HG03196 (cell line): ENCODE measurements around the gene COPZ1.
"Not testable (repeated sequence)": the region's sequence is repeated elsewhere in the genome, so short reads cannot be mapped to it uniquely, and the experiment has no call there.

Experiments
- ATAC-seq: cut with Tn5 transposase; IDR thresholded peaks from one replicate; pipeline ENCODE4 v1.9.1; 2021; ENCODE audit not compliant: unreplicated experiment

The COPZ1 gene, protein sequence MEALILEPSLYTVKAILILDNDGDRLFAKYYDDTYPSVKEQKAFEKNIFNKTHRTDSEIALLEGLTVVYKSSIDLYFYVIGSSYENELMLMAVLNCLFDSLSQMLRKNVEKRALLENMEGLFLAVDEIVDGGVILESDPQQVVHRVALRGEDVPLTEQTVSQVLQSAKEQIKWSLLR

DNA sequence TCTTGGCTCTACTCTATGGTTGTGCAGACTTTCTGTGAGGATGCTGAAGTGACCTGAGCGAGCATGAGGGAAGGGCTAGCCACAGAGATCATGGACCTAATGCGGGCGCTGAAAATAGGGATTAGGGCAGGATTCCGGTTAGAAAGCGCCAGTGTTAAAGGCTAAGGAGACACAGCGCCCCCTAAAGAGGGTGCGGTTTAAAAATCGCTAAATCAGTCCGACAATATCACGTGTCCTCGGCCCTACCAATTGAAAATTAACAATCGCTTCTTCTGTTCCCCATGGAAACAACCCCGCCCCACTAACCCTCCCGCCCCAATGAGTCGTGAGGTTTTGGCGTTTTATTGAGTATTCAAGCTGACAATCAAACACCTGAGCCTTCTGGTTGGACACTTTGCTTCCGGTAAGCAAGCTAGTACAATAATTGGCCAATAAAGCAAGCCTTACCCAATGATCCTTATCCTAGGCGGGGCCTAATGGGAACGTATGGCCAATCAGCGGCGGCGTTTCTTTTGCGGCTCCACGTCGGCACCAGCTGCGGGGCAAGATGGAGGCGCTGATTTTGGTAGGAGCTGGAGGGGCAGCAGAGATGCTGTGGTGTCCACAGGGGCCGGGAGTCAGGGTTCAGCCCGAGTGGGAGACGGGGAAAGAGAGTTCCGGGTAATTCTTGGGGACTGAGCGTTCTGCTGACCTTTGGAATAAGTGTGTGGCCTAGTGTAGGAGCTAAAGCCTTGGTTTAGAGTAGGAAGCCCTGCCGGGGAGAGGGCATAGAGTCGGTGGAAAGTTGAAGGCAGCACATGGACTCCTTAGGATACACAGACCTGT lies at the start of gene COPZ1:
TSS of gene COPZ1 (plus strand) at position 515 of the 825 bp plus-strand sequence. CDS start at position 548, 33 bp downstream.
- peak; percentile 98 for ATAC-seq

DNA sequence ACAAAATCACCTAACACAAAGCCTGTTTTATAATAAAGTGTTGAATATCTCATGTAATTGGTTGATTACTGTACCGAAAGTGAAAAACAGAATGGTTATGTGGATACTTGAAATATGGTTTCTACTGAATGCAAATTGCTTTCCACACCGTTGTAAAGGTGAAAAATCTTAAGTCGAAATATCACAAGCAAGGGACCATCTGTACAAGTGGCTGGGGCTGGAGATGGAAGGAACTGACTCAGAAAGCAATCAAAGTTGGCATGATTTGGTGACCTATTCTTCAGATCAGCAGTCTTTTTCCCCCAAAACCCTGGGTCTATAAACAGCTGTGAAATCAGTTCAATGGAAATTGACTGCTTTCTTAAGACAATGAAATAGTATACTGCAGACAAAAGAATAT lies 48.6 kb upstream of the COPZ1 start:
- no peak for ATAC-seq

DNA sequence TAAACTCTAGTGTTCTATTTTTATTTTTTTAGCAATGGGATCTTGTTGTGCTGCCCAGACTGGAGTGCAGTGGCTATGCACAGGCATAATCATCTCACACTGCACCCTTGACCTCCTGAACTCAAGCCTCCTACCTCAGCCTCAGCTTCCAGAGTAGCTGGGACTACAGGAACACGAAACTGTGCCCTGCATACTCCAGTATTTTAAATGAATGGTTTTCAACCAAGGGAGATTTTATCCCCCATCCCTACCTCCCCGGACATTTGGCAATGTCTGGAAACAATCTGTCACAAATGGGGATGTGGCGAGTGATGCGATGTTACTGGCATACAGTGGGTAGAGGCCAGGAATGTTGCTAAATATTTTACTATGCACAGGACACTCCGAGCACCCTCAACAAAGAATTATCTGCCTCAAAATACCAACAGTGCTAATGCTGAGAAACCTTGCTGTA lies 47.1 kb upstream of the COPZ1 start:
- ATAC-seq: no peak

DNA sequence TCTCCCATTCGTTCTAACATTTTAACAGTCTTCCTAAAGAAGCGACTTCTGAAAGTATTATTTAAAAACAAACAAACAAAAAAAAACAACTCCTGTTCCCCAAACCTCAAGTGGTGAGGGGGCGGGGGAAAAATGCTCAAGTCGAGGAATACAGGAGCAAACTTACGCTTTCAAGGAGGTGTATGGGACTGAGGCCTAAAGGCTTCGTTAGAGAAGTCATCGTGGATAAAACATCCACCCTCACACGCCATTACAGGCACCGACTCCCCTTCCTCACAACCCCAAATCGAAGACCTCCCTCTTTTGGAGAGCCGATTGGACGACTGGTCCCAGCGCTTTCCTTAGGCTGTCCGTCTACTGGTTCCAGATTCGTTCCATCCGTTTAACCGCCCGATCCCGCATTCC lies 45.7 kb upstream of the COPZ1 start:
- ATAC-seq: no peak

DNA sequence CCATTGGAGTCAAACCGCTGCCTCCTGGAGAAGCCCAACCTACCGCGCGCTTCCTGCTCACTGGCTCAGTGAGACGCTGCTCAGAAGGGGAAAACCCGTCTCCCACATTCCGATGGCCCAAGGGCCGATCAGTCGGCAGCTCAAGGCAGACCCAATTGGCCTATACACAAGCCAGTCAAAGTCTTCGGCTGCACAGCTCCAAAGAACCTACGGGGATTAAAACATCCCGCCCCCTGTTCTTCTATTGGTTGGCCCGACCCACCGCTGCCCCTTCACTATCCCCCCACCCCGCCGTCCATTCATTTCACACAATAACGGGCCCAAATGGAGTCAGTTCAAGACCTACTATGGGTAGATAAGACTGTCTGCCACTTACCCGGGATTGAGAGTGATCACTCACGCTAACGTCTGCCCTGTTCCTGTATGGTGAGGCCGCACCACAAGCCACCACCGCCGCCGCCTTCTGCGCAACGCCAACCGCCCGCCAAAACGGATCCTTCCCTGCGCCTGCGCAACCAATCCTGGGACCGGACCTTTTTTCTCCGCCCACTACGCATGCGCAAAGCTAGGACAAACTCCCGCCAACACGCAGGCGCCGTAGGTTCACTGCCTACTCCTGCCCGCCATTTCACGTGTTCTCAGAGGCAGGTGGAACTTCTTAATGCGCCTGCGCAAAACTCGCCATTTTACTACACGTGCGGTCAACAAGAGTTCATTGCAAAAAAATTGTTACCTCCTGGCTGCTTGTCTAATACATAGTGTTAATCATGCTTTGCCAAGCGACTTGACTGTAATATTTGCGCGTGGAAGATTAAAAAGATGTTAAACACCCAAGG lies 45.1 kb upstream of the COPZ1 start, which contains the start of gene CBX5:
TSS of gene CBX5 (minus strand) at position 491 of the 836 bp plus-strand sequence. CDS start 22,472 bp downstream, outside the sequence.
- ATAC-seq: peak; percentile 81

DNA sequence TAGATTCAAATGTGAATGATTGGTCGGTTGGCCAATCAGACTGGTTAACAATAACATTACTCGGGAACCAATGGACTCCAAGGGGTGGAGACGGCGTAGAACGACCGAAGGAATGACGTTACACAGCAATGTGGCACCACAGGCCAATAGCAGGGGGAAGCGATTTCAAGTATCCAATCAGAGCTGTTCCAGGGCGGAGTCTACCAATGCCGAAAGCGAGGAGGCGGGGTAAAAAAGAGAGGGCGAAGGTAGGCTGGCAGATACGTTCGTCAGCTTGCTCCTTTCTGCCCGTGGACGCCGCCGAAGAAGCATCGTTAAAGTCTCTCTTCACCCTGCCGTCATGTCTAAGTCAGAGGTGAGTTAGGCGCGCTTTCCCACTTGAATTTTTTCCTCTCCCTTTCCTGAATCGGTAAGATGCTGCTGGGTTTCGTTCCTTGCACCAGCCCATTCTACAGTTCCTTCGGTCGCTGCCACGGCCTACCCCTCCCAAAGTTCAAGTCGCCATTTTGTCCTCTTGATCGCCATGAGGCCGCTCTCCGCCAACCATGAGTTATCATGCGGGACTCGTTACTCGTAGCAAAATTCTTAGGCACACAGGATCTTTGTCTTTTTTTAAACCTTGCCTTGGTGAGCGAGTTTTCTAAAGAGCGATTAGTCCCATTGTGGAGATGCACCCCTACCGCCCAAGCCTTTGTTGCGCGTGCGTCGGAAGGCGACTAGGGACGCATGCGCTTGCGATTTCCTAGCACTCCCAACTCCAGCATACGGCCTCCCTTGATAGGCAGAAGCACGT lies 44.3 kb upstream of the COPZ1 start, which contains the start of gene HNRNPA1:
TSS of gene HNRNPA1 (plus strand) at position 259 of the 793 bp plus-strand sequence. CDS start at position 341, 82 bp downstream.
- ATAC-seq: peak; percentile 87

DNA sequence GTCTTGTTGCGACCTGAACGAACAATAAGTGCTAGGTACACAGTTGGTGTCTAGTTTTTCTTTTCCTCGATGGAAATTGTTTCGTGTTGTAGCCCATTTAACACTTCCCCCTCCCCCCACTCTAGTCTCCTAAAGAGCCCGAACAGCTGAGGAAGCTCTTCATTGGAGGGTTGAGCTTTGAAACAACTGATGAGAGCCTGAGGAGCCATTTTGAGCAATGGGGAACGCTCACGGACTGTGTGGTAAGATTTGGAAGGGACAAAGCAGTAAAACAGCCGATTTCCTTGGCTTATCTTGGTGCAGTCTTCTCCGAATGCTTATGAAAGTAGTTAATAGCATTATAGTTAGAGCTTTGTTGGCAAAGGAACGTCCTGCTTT lies 43.7 kb upstream of the COPZ1 start:
- ATAC-seq: not testable (repeated sequence)

DNA sequence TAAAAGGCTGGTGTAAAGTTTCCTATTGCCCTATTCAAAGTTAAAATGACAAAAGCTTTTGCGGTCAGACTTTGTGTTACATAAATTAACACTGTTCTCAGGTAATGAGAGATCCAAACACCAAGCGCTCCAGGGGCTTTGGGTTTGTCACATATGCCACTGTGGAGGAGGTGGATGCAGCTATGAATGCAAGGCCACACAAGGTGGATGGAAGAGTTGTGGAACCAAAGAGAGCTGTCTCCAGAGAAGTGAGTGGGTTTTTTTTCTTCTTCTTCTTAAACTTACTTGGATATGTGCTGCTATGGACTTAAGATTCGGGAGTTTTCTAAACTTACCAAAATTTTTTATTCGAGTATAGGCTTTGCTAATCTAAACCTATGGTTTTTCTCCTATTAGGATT lies 43.2 kb upstream of the COPZ1 start:
- not testable (repeated sequence) for ATAC-seq

DNA sequence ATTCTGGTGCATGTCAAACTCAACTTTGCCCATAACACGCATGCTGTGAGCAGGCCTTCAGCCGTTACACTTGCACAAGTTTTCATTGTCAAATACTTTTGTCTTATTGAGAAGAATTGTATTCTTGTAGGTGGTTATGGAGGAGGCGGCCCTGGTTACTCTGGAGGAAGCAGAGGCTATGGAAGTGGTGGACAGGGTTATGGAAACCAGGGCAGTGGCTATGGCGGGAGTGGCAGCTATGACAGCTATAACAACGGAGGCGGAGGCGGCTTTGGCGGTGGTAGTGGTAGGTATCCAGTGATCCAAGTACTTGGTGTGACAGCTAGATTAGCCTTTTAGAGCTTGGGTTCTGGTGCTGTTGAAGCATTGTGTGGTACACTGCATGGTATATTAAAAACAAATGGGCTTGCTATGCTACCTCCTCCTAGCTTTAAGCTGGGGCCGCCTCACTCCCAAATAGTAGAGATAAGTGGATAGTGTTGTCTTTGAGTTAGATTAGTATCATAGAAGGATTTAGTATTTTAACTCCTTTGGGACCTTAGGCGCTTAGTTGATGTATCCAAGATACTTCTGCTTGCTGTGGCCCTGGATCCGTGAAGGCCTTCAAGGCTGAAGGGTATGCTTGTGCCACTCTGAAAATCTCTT lies 41.9 kb upstream of the COPZ1 start:
- no peak for ATAC-seq

DNA sequence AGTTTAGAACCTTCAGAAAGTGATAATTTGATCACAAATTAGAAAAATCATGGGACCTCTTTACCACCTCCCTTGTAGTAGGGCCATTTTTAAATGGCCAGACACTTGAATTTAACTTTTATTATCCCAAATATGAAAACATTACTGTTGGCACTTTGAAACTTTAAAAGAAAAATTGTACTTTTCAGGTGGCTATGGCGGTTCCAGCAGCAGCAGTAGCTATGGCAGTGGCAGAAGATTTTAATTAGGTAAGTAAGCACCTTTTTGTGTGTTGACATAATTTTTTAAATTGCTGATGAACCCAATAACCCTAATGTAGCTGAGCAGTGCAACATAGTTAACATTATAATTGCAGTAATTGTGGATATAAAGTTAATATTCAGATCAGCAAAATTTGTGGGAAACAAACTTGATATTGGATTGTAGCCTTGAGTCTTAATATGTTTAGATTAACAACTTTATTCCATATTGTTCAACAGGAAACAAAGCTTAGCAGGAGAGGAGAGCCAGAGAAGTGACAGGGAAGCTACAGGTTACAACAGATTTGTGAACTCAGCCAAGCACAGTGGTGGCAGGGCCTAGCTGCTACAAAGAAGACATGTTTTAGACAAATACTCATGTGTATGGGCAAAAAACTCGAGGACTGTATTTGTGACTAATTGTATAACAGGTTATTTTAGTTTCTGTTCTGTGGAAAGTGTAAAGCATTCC lies 40.7 kb upstream of the COPZ1 start:
- ATAC-seq: not testable (repeated sequence)

DNA sequence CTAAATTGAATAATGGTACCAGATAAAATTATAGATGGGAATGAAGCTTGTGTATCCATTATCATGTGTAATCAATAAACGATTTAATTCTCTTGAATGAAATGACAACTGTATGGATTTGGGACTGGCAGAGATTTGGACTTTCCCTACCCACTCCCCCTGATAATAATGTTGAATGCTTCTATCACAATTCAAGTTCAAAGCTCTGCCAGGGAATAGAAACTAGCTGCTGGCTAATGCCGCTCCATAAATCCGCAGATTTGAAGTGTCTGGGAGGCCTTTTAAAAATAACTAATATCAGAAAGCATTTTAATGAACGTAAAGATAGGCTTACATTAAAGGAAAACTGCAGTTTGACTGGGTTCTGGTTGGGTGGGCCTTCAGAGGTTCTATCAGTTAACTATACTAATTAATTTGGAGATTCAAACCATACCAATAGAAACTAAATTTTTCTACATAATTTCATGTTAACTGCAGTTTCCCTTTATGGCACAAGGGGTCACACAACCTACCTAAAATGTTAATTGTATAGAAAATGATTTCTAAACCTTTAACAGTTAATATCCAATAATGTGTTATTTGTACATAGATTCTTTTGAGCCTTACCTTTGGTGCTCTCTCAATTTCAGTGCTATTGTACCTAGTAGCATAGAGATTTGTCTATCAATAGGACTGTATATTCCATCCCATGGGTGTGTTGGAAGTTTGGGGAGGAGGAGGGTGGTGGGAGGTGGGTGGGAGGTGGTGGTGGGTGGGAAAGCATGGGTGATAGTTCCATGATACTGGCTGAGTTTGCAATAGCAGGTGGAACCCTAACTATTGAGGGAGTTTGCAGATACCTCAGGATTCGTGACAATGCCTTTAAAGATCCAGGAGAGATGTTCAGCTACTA lies 39.5 kb upstream of the COPZ1 start:
- ATAC-seq: no peak

DNA sequence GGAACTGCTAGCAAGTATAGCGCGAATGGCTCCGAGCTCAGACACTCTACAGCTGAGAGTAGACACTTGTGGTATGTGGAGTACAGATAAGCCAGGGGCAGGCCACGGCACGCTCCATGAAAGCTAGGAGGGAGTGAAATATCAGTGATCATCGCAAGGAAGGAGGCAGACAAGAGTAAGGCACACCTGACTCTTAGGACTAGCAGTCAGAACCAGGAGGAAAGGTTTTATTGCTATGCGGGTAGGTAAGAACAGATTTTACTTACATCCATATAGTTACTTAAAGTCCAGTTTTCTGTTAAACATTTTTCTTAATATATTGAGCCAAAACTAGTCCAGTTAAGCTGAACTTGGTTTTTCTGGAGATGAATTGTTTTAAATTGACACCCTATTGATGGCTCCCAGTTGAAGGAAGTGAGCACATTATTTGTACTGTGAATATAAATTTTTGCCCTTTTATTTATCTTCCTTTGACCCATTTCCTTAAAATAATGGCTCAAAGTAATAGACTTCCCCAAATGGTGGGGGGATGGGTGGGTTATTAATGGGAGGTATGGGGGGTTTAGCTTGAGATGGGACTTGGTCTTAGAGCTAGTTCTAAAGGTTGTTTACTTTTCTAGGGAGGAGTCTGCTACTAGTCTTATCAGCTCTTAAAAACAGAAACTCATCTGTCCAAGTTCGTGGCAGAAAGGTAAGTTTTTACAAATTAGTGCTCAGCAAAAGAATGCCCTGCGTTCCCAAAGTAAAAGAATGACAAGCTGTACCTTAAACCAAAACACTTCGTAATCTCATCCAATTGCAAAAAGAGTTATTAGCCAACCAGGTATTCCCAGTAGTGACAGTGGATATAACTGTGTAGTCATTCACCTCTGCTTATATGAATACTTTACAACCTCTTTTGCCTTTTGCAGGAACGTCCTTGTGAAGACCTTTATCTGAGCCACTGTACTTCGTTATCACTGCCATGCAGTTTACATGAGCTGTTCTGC lies 38.6 kb upstream of the COPZ1 start:
- ATAC-seq: no peak

DNA sequence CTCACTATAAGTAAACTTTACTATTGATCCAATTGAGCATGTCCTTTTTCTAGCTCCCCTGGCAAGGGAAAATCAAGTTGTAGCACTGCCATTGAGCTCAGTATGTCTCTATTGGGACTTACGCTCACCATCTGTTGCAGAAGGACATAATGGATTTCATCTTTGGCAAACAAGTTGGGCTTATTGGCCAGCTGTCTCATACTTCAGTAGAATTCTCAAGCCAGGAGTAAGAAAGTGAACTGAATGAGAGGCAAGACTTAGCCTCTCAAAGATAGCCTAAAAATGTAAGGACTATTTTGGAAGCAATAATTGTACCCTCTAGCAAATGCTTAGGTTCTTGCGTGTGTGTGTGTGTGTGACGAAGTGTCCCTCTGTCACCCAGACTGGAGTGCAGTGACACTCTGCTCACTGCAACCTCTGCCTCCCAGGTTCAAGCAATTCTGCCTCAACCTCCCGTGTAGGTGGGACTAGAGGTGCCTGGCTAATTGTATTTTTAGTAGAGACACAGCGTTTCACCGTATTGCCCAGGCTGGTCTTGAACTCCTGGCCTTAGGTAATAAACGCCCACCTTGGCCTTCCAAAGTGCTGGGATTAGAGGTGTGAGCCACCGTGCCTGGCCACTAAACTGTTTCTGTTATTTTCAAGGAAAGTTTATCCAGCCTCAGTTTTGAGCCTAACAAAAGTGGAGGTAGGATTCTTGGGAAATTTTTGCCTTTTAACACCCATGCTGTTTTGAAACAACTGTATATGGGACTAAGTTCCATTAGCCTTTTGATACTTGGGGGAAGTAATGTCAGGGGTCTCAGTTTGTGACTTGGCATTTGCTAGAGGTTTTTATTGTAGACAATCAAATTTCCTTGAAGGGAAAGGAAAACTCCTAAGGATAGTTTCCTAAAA lies 37.4 kb upstream of the COPZ1 start:
- no peak for ATAC-seq

DNA sequence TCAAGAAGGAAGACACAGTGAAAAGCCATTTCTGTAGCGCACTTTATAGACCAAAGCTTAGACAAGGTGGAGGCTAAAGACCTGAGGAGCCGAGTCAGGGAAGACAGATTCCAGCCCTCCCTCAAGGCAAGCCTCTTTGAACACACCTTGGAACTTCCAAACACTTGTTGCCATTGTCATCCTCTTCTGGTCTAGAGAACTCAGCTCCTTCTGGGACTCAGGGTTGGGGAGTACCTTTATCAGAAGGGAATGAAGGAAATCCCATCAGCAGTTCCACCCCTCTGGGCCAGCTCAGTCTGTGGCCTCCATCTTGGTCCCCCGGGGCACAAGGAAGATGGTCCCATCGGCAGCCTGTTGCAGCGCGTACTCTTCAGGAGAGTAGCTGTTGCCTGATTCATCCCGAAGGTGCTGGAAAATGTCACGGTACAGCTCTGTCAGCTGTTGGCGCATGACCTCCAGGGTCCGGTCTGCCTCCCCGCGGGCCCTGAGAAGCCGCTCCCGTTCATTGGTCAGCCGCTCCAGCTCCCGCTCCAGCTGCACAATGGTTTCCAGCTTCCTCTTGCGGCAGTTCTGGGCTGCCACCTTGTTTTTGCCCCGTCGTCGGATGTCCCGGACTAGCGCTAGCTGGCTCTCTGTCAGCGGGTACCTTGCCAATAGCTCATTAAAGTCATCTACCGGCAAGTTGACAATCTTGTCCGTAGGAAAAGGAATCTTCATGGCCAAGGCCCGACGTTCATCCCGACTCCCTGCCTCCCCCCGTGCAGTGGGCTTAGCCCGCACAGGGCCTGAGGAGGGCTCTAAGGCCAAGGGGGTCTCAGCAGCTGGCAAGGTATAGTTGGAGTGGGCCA lies 32.6 kb upstream of the COPZ1 start:
- no peak for ATAC-seq

DNA sequence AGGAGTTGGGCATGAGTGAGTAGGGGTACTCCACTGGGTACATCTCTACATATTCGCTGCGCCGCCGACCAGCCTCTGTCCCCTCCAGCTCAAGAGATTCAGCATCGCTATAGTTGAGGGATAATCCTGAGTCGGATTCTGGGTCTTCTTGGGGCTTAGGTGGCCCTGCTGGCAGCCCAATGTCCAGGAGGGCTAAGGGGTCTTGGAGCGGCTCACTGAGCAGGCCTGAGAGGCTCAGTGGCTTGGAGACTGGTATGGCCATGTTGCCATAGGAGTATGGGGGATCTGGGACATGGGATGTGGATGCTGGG lies 32.0 kb upstream of the COPZ1 start:
- ATAC-seq: no peak
